HEK293 (cell line): ENCODE data around the gene NR2C2.

ENCODE experiments used
- CTCF ChIP-seq: fragments of 450-650 bp; formaldehyde crosslinking; IDR thresholded peaks from 2 replicates; pipeline ENCODE4 v1.5.1; 2016; ENCODE audit warnings: missing biosample characterization, missing genetic modification characterization
- KLF1 ChIP-seq: fragments of 450-650 bp; formaldehyde crosslinking; IDR thresholded peaks from 2 replicates; pipeline ENCODE4 v1.5.1; 2016; ENCODE audit warnings: missing biosample characterization, missing genetic modification characterization
- PBX3 ChIP-seq: sonication (generic); formaldehyde crosslinking; IDR thresholded peaks from 2 replicates; pipeline ENCODE4 v1.8.1; 2022; ENCODE audit warnings: mild to moderate bottlenecking, moderate library complexity, missing genetic modification reagents
- TSHZ1 ChIP-seq: fragments of 450-650 bp; formaldehyde crosslinking; IDR thresholded peaks from 2 replicates; pipeline ENCODE4 v1.5.1; 2016; ENCODE audit warnings: missing biosample characterization, missing genetic modification characterization, borderline replicate concordance
- ZBTB11 ChIP-seq: fragments of 450-650 bp; formaldehyde crosslinking; conservative IDR thresholded peaks from 2 replicates; pipeline ENCODE4 v1.5.1; 2016; ENCODE audit warnings: low read depth, missing biosample characterization, missing genetic modification characterization
- ZBTB17 ChIP-seq: fragments of 450-650 bp; formaldehyde crosslinking; IDR thresholded peaks from 2 replicates; pipeline ENCODE4 v1.5.1; 2016; ENCODE audit warnings: missing biosample characterization, missing genetic modification characterization
- ZNF274 ChIP-seq, 2 experiments: fragments of 200-500 bp in 1 of 2; fragments of 450-650 bp in 1 of 2; sonication (Bioruptor generic) in 1 of 2; formaldehyde crosslinking in 1 of 2; IDR thresholded peaks; 2 replicates each; pipeline versions ENCODE4 v1.5.1 to v1.6.1; 2014 to 2016; ENCODE audit warnings: borderline replicate concordance in 1 of 2, inconsistent platforms in 1 of 2, low read length in 1 of 2, missing biosample characterization in 1 of 2, missing genetic modification characterization in 1 of 2
- ZNF280C ChIP-seq: fragments of 450-650 bp; formaldehyde crosslinking; IDR thresholded peaks from 2 replicates; pipeline ENCODE4 v1.5.1; 2016; ENCODE audit warnings: missing biosample characterization, missing genetic modification characterization
- ZNF302 ChIP-seq: fragments of 450-650 bp; formaldehyde crosslinking; IDR thresholded peaks from 2 replicates; pipeline ENCODE4 v1.5.1; 2016; ENCODE audit warnings: missing biosample characterization, missing genetic modification characterization, low read depth
- ZNF350 ChIP-seq: fragments of 450-650 bp; formaldehyde crosslinking; IDR thresholded peaks from 2 replicates; pipeline ENCODE4 v1.5.0; 2017; ENCODE audit warnings: missing biosample characterization, mild to moderate bottlenecking, missing genetic modification characterization
- ZNF501 ChIP-seq: fragments of 450-650 bp; formaldehyde crosslinking; IDR thresholded peaks from 2 replicates; pipeline ENCODE4 v1.5.1; 2016; ENCODE audit warnings: missing biosample characterization, missing genetic modification characterization
- ZNF785 ChIP-seq: fragments of 450-650 bp; formaldehyde crosslinking; IDR thresholded peaks from 2 replicates; pipeline ENCODE4 v1.5.1; 2016; ENCODE audit warnings: missing biosample characterization, missing genetic modification characterization
- ZNF837 ChIP-seq: fragments of 450-650 bp; formaldehyde crosslinking; IDR thresholded peaks from 2 replicates; pipeline ENCODE4 v1.5.1; 2016; ENCODE audit warnings: missing biosample characterization, missing genetic modification characterization

GRCh38 chr3:15055019-15055557, 107.7 kb downstream of the NR2C2 start:
- TF ChIP-seq CTCF (tag by site-specific recombination) = no peak
- no peak for TF ChIP-seq ZNF274 (IDR thresholded peaks at IDR 0.05; ENCODE audit: low read length)
- no peak for TF ChIP-seq ZNF274 (tag by site-specific recombination; IDR thresholded peaks at IDR 0.05; ENCODE audit: borderline replicate concordance)
- TF ChIP-seq TSHZ1 (tag by site-specific recombination) = no peak
- no peak for TF ChIP-seq ZNF837
- no peak for TF ChIP-seq ZNF350 (tag by site-specific recombination)
- no peak for TF ChIP-seq ZNF302 (tag by site-specific recombination)
- TF ChIP-seq ZNF501 = no peak
- TF ChIP-seq PBX3 = no peak
- TF ChIP-seq ZBTB11 = no peak
- no peak for TF ChIP-seq KLF1 (tag by site-specific recombination)
- no peak for TF ChIP-seq ZNF785 (tag by site-specific recombination)
- no peak for TF ChIP-seq ZNF280C
- no peak for TF ChIP-seq ZBTB17 (tag by site-specific recombination)
